ENCODE measurements around the gene ATG5. TPM values are rescaled to one million over a fixed set of nuclear protein-coding genes. Genes with fewer than 3 reads are reported as not detected.

ATG5 gene
- total RNA-seq, 1 donor from 2014 or later: 39.3 TPM

DNA sequence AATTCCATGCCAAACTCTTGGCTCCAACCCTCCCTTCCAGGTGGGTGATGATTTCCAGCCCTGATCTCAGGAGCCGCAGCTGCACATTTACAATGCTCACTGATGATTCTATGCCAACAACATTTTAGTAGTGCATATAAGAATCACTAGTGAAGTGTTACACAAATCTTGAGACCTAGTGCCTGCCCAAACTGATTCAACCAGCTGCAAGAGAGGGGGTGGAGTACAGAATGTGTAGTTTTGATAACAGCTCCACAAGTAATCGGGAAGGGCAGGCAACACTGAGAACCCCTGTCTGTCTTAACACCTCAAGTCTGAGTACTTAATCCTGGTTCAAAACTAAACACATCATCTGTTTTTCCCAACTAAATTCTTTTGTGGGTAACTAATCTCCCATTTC, 147.8 kb downstream of the ATG5 start:
- H3K79me2 ChIP-seq (ENCODE audit: insufficient read depth, low read length): no peaks in the 10 kb centered on the region
- FAIRE-seq: no peak
- Mint-ChIP-seq H3K36me3 (ENCODE audit: low read depth, unreplicated experiment) (peaks cover 2% of the 10 kb centered on the region), H3K9me3 (ENCODE audit: unreplicated experiment) (peaks cover 2% of the 10 kb centered on the region), H3K27me3 (ENCODE audit: low read depth, unreplicated experiment) (no peaks in the 10 kb centered on the region), H3K4me1 (ENCODE audit: low read depth, unreplicated experiment) (peaks cover 26% of the 10 kb centered on the region), H3K27ac (ENCODE audit: unreplicated experiment) (no peak overlapping the region), H3K4me3 (ENCODE audit: unreplicated experiment) (no peak overlapping the region)
- TF ChIP-seq EZH2 (IDR thresholded peaks at IDR 0.05; ENCODE audit: insufficient read depth, low read length): no peak
- peaks cover 14% of the 10 kb centered on the region for H3K4me1 ChIP-seq (ENCODE audit: insufficient read depth, low read length)
- H3K4me3 ChIP-seq (ENCODE audit: insufficient read depth, low read depth, low read length): no peak overlapping the region
- no peak overlapping the region for H3K9ac ChIP-seq (ENCODE audit: low read length)
- no peaks in the 10 kb centered on the region for H3K9me3 ChIP-seq (ENCODE audit: insufficient read depth, low read depth, low read length)
- H2AFZ ChIP-seq (ENCODE audit: low read depth, low read length): no peak overlapping the region
- no peak overlapping the region for H3K4me2 ChIP-seq (ENCODE audit: low read length)
- no peaks in the 10 kb centered on the region for H3K27me3 ChIP-seq (ENCODE audit: insufficient read depth, low read length)
- no peak overlapping the region for H3K27ac ChIP-seq (ENCODE audit: low read depth, low read length)
- no peaks in the 10 kb centered on the region for H4K20me1 ChIP-seq (ENCODE audit: insufficient read depth, low read length)
- no peaks in the 10 kb centered on the region for H3K36me3 ChIP-seq (ENCODE audit: insufficient read depth, low read length)
- no peak for DNase-seq (ENCODE audit: low read depth)

DNA sequence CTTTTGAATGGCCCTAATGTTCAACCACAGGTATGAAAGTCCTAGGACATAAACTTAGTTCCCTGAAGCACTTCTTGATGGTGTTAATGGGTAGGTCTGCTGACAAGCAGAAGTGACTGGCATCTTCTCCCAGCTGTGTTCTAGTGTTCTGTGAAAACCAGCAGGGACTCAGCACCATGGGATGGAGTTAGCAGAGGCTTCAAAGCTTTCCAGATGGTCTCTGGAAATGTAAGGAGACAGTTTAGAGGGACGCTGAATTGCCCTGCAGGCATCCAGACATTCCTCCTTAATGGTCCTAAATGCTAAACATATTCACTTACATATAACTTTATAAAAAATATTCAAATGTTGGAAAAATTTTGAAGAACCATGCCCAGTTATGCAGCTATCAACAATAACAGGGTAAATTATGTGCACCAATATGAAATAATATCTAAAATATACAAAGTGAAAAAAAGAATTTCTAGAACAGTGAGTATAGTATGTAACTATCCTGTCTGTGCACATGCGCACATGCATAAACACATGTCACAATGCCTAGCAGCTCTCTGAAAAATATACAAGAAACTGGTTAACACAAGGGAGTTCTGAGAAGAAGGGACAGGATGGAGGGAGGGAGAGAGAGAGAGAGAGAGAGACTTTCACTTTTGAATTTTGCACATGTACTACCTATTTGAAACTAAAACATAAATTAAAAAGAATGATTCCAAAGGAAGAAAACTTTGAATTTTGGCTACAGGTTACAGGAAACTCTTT, 152.3 kb downstream of the ATG5 start:
- peaks cover 2% of the 10 kb centered on the region for H3K9me3 Mint-ChIP-seq (ENCODE audit: unreplicated experiment)
- H3K27me3 Mint-ChIP-seq (ENCODE audit: low read depth, unreplicated experiment): no peaks in the 10 kb centered on the region
- Histone ChIP-seq H3K4me2 (ENCODE audit: low read length) (no peak overlapping the region), H3K4me1 (ENCODE audit: insufficient read depth, low read length) (no peaks in the 10 kb centered on the region), H3K79me2 (ENCODE audit: insufficient read depth, low read length) (no peaks in the 10 kb centered on the region), H3K4me3 (ENCODE audit: insufficient read depth, low read depth, low read length) (no peak overlapping the region), H4K20me1 (ENCODE audit: insufficient read depth, low read length) (no peaks in the 10 kb centered on the region), H3K9me3 (ENCODE audit: insufficient read depth, low read depth, low read length) (no peaks in the 10 kb centered on the region), H3K36me3 (ENCODE audit: insufficient read depth, low read length) (no peaks in the 10 kb centered on the region), H3K27ac (ENCODE audit: low read depth, low read length) (no peak overlapping the region), H3K9ac (ENCODE audit: low read length) (no peak overlapping the region), H3K27me3 (ENCODE audit: insufficient read depth, low read length) (no peaks in the 10 kb centered on the region), H2AFZ (ENCODE audit: low read depth, low read length) (no peak overlapping the region)
- DNase-seq (ENCODE audit: low read depth): no peak
- H3K4me1 Mint-ChIP-seq (ENCODE audit: low read depth, unreplicated experiment): peaks cover 9% of the 10 kb centered on the region
- H3K36me3 Mint-ChIP-seq (ENCODE audit: low read depth, unreplicated experiment): peaks cover 2% of the 10 kb centered on the region
- no peak for TF ChIP-seq EZH2 (IDR thresholded peaks at IDR 0.05; ENCODE audit: insufficient read depth, low read length)
- TF ChIP-seq, protein P1, sequence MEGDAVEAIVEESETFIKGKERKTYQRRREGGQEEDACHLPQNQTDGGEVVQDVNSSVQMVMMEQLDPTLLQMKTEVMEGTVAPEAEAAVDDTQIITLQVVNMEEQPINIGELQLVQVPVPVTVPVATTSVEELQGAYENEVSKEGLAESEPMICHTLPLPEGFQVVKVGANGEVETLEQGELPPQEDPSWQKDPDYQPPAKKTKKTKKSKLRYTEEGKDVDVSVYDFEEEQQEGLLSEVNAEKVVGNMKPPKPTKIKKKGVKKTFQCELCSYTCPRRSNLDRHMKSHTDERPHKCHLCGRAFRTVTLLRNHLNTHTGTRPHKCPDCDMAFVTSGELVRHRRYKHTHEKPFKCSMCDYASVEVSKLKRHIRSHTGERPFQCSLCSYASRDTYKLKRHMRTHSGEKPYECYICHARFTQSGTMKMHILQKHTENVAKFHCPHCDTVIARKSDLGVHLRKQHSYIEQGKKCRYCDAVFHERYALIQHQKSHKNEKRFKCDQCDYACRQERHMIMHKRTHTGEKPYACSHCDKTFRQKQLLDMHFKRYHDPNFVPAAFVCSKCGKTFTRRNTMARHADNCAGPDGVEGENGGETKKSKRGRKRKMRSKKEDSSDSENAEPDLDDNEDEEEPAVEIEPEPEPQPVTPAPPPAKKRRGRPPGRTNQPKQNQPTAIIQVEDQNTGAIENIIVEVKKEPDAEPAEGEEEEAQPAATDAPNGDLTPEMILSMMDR (IDR thresholded peaks at IDR 0.05; ENCODE audit: insufficient read depth, low read depth, low read length): no peak
- no peak for FAIRE-seq
- no peak overlapping the region for H3K4me3 Mint-ChIP-seq (ENCODE audit: unreplicated experiment)
- no peak overlapping the region for H3K27ac Mint-ChIP-seq (ENCODE audit: unreplicated experiment)

DNA sequence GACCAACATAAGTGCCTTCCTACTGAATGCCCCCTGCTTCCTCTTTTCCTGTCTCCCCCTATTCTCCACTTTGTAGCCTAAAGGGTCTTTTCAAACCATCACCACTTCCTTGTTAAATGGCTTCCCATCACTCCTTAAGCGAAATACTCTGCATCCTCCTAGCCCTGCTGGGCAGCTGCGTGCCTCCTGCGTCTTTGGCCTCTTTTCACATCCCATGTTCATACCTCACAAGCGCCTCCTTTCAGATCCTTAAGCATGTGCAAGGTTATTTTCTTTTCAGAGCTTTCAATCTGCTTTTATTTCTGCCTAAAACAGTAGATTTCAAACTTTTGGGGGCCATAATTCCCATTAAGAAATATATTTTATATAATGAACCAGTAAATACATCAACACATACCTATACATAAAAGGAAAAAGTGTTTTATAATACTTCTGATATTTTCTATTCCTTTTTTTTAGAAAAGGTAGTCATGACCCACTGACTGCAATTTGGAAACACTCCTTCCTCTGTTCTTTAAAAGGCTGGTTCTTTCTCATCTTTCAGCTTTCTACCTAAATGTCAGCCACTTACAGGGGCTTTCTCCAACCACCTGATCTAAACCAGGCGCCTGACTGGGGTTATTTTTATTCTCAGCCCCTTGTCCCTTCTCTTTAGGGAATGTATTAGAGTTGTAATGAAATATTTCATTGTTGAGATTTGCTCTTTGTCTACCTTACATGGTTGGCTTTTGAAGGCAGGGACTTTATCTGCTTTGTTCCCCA, 155.3 kb downstream of the ATG5 start:
- Histone ChIP-seq H3K9me3 (ENCODE audit: insufficient read depth, low read depth, low read length) (no peaks in the 10 kb centered on the region), H3K4me2 (ENCODE audit: low read length) (no peak overlapping the region), H3K4me3 (ENCODE audit: insufficient read depth, low read depth, low read length) (no peak overlapping the region), H3K27ac (ENCODE audit: low read depth, low read length) (no peak overlapping the region), H3K9ac (ENCODE audit: low read length) (no peak overlapping the region), H3K4me1 (ENCODE audit: insufficient read depth, low read length) (peaks cover 7% of the 10 kb centered on the region), H3K27me3 (ENCODE audit: insufficient read depth, low read length) (no peaks in the 10 kb centered on the region), H3K79me2 (ENCODE audit: insufficient read depth, low read length) (no peaks in the 10 kb centered on the region), H3K36me3 (ENCODE audit: insufficient read depth, low read length) (no peaks in the 10 kb centered on the region), H4K20me1 (ENCODE audit: insufficient read depth, low read length) (no peaks in the 10 kb centered on the region), H2AFZ (ENCODE audit: low read depth, low read length) (no peak overlapping the region)
- H3K9me3 Mint-ChIP-seq (ENCODE audit: unreplicated experiment): no peaks in the 10 kb centered on the region
- DNase-seq (ENCODE audit: low read depth) (no peak), FAIRE-seq (no peak)
- no peaks in the 10 kb centered on the region for H3K4me1 Mint-ChIP-seq (ENCODE audit: low read depth, unreplicated experiment)
- no peaks in the 10 kb centered on the region for H3K27me3 Mint-ChIP-seq (ENCODE audit: low read depth, unreplicated experiment)
- H3K4me3 Mint-ChIP-seq (ENCODE audit: unreplicated experiment): no peak overlapping the region
- H3K27ac Mint-ChIP-seq (ENCODE audit: unreplicated experiment): no peak overlapping the region
- TF ChIP-seq EZH2 (IDR thresholded peaks at IDR 0.05; ENCODE audit: insufficient read depth, low read length): no peak
- TF ChIP-seq, protein P1 (IDR thresholded peaks at IDR 0.05; ENCODE audit: insufficient read depth, low read depth, low read length): no peak
- H3K36me3 Mint-ChIP-seq (ENCODE audit: low read depth, unreplicated experiment): no peaks in the 10 kb centered on the region
